H1 (cell line): Measurements from ENCODE around the gene UPF3A.

ENCODE experiments used
- BACH1 ChIP-seq: IDR thresholded peaks from 2 replicates; pipeline ENCODE4 v1.6.1; 2012; ENCODE audit warnings: low read length, improper control_type of control experiment
- BRCA1 ChIP-seq: IDR thresholded peaks from 2 replicates; pipeline ENCODE4 v1.6.1; 2012; ENCODE audit warnings: low read depth, low read length, improper control_type of control experiment
- NRF1 ChIP-seq: IDR thresholded peaks from 2 replicates; pipeline ENCODE4 v1.6.1; 2011; ENCODE audit warnings: mild to moderate bottlenecking, low read depth, low read length, improper control_type of control experiment
- POLR2A ChIP-seq, 2 experiments: IDR thresholded peaks; 1 replicate in 1 of 2; 2 replicates in 1 of 2; pipeline ENCODE4 v1.6.1; 2011; ENCODE audit warnings: low read depth in 2 of 2, low read length in 2 of 2, mild to moderate bottlenecking in 2 of 2; ENCODE audit errors: control extremely low read depth in 1 of 2
- RNF2 ChIP-seq: fragments of 200-900, 300-1000 bp; sonication (generic); IDR thresholded peaks from 2 replicates; pipeline ENCODE4 v1.7.1; 2016; ENCODE audit warnings: borderline replicate concordance, low read depth, mild to moderate bottlenecking, antibody characterized with exemption, low read length; ENCODE audit not compliant: poor library complexity, severe bottlenecking; ENCODE audit errors: missing control alignments
- TCF12 ChIP-seq: IDR thresholded peaks from 2 replicates; pipeline ENCODE4 v1.6.1; 2011; ENCODE audit warnings: low read depth, mild to moderate bottlenecking, low read length
- TF ChIP-seq, protein P1 (sequence below), 3 experiments: IDR thresholded peaks; 1 replicate in 2 of 3; 2 replicates in 1 of 3; pipeline versions ENCODE4 v1.5.1 to v1.6.1; 2011; ENCODE audit warnings: low read length in 3 of 3, mild to moderate bottlenecking in 3 of 3, inconsistent platforms in 2 of 3, low read depth in 1 of 3, moderate library complexity in 1 of 3; ENCODE audit not compliant: insufficient read depth in 1 of 3; ENCODE audit errors: control extremely low read depth in 1 of 3

DNA sequence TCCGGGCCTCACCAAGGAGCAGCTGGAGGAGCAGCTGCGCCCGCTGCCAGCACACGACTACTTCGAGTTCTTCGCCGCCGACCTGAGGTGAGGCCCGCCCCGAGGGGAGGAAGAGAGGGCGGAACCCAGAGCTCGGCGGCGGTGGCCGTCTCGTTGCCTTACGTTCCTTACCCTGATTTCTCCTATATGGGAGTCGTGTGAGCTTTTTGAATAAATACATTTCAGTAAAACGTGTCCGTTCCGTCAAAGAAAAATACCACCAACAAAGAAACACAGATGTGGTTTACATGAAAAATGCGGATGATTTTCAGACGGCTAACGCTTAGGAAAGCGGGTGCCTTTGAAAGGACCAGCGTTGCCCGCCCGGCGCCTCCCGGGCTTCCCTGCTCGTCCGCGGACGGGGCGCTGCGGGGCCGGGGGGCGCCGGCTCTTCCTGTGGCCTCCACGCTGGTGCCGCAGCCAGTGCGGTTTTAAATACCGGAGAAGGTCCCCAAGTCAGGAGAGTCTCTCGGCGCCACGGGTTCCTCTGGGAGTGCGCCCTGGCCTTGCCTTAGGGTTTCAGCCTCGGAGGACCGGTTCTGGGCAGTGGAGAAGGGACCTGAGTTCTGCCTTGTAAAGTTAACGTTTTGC, 755 bp downstream of the UPF3A start:
- TF ChIP-seq RNF2 (no peak), POLR2A (IDR thresholded peaks at IDR 0.05; ENCODE audit: control extremely low read depth in 1 of 2, low read depth in 2 of 2, low read length in 2 of 2) (peak in 1 of 2 experiments; percentile 32; a peak in 1 of 3 replicates), BRCA1 (no peak), NRF1 (no peak), BACH1 (no peak), TCF12 (no peak)
- TF ChIP-seq, protein P1, sequence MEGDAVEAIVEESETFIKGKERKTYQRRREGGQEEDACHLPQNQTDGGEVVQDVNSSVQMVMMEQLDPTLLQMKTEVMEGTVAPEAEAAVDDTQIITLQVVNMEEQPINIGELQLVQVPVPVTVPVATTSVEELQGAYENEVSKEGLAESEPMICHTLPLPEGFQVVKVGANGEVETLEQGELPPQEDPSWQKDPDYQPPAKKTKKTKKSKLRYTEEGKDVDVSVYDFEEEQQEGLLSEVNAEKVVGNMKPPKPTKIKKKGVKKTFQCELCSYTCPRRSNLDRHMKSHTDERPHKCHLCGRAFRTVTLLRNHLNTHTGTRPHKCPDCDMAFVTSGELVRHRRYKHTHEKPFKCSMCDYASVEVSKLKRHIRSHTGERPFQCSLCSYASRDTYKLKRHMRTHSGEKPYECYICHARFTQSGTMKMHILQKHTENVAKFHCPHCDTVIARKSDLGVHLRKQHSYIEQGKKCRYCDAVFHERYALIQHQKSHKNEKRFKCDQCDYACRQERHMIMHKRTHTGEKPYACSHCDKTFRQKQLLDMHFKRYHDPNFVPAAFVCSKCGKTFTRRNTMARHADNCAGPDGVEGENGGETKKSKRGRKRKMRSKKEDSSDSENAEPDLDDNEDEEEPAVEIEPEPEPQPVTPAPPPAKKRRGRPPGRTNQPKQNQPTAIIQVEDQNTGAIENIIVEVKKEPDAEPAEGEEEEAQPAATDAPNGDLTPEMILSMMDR (IDR thresholded peaks at IDR 0.05; ENCODE audit: control extremely low read depth in 1 of 3, insufficient read depth in 1 of 3, low read depth in 1 of 3, low read length in 3 of 3) = no peak
